Activated CD4-positive, alpha-beta T cell treated with anti-CD3 and anti-CD28 coated beads, Interleukin-2, amount 10 ng/mL, durations not matched to agents 7 days and 5 days (primary cell): Measurements from ENCODE around the gene LRRC4B. TPM values are rescaled to one million over a fixed set of nuclear protein-coding genes. Genes with fewer than 3 reads are reported as not detected.

Source experiments
- CTCF ChIA-PET: fragments of 350-600 bp; sonication (Branson Sonifier 250); formaldehyde crosslinking; loops from one replicate; lab custom pipeline; 2021; ENCODE audit warnings: antibody characterized with exemption; lab: Charles Lee
- POLR2A ChIA-PET: fragments of 350-600 bp; sonication (Branson Sonifier 250); formaldehyde crosslinking; loops from one replicate; lab custom pipeline; 2021; ENCODE audit warnings: antibody characterized with exemption; lab: Charles Lee
- DNase-seq: peaks from one replicate; pipeline ENCODE4 v3.0.0-alpha.2; 2020
- H3K27ac Mint-ChIP-seq: one replicate; pipeline ENCODE4 v1.8.0; 2021; ENCODE audit warnings: mild to moderate bottlenecking, moderate library complexity, mixed read lengths
- H3K27me3 Mint-ChIP-seq: one replicate; pipeline ENCODE4 v1.8.0; 2021; ENCODE audit warnings: mixed read lengths
- H3K36me3 Mint-ChIP-seq: one replicate; pipeline ENCODE4 v1.8.0; 2021; ENCODE audit warnings: low read depth, mixed read lengths
- H3K4me1 Mint-ChIP-seq: one replicate; pipeline ENCODE4 v1.8.0; 2021; ENCODE audit warnings: mixed read lengths
- H3K4me3 Mint-ChIP-seq: one replicate; pipeline ENCODE4 v1.8.0; 2021; ENCODE audit warnings: mild to moderate bottlenecking, moderate library complexity, mixed read lengths
- H3K9me3 Mint-ChIP-seq: one replicate; pipeline ENCODE4 v1.8.0; 2021; ENCODE audit warnings: mixed read lengths
- total RNA-seq, 2 experiments: library from RNA; stranded (reverse); gene quantifications; one replicate each; pipeline ENCODE4 v1.2.3, GENCODE V29; 2021

Gene LRRC4B
- total RNA-seq, 2 experiments from 2014 or later = not detected

GRCh38 chr19:50519006-50519575 is 49.1 kb downstream of the LRRC4B start:
- ChIA-PET CTCF (interaction anchor here (1.4 to 1.5 kb wide), 2 partner anchors 17 to 36 kb away, joined by 3 to 5 read pairs; no protein-coding TSS in a partner anchor), POLR2A (no interaction called here)
- DNase-seq = no peak
- no peak overlapping the region for H3K4me3 Mint-ChIP-seq
- peaks cover 2% of the 10 kb centered on the region for H3K27me3 Mint-ChIP-seq
- no peaks in the 10 kb centered on the region for H3K36me3 Mint-ChIP-seq
- H3K27ac Mint-ChIP-seq = no peak overlapping the region
- H3K4me1 Mint-ChIP-seq = no peaks in the 10 kb centered on the region
- H3K9me3 Mint-ChIP-seq = no peaks in the 10 kb centered on the region

- no peak for DNase-seq
- Mint-ChIP-seq H3K27me3 (peaks cover 2% of the 10 kb centered on the region), H3K9me3 (no peaks in the 10 kb centered on the region), H3K4me3 (no peak overlapping the region), H3K4me1 (no peaks in the 10 kb centered on the region), H3K36me3 (no peaks in the 10 kb centered on the region), H3K27ac (no peak overlapping the region)
- ChIA-PET CTCF (interaction anchor here (1.4 to 1.5 kb wide), 2 partner anchors 18 to 37 kb away, joined by 3 to 5 read pairs; no protein-coding TSS in a partner anchor), POLR2A (no interaction called here)
Measured at GRCh38 chr19:50518091-50519005, 49.9 kb downstream of the LRRC4B start.

GRCh38 chr19:50517704-50518075 is 50.5 kb downstream of the LRRC4B start:
- CTCF ChIA-PET = interaction anchor here (1.4 kb wide), 1 partner anchor 38 kb away, joined by 5 read pairs; no protein-coding TSS in a partner anchor
- POLR2A ChIA-PET = no interaction called here
- Mint-ChIP-seq H3K27ac (no peak overlapping the region), H3K27me3 (peaks cover 2% of the 10 kb centered on the region), H3K4me1 (no peaks in the 10 kb centered on the region), H3K4me3 (no peak overlapping the region), H3K9me3 (no peaks in the 10 kb centered on the region), H3K36me3 (no peaks in the 10 kb centered on the region)
- DNase-seq = no peak

GRCh38 chr19:50516964-50517703 is 51.1 kb downstream of the LRRC4B start:
- no peaks in the 10 kb centered on the region for H3K36me3 Mint-ChIP-seq
- no peaks in the 10 kb centered on the region for H3K4me1 Mint-ChIP-seq
- ChIA-PET CTCF (no interaction called here), POLR2A (no interaction called here)
- peaks cover 2% of the 10 kb centered on the region for H3K27me3 Mint-ChIP-seq
- H3K4me3 Mint-ChIP-seq = no peak overlapping the region
- H3K9me3 Mint-ChIP-seq = no peaks in the 10 kb centered on the region
- no peak overlapping the region for H3K27ac Mint-ChIP-seq
- no peak for DNase-seq

GRCh38 chr19:50516456-50516855 is 51.8 kb downstream of the LRRC4B start:
- peaks cover 4% of the 10 kb centered on the region for H3K4me1 Mint-ChIP-seq
- H3K9me3 Mint-ChIP-seq = no peaks in the 10 kb centered on the region
- H3K36me3 Mint-ChIP-seq = no peaks in the 10 kb centered on the region
- ChIA-PET POLR2A (no interaction called here), CTCF (no interaction called here)
- no peak for DNase-seq
- no peak overlapping the region for H3K4me3 Mint-ChIP-seq
- H3K27ac Mint-ChIP-seq = no peak overlapping the region
- peaks cover 2% of the 10 kb centered on the region for H3K27me3 Mint-ChIP-seq

GRCh38 chr19:50515168-50515561 is 53.1 kb downstream of the LRRC4B start:
- CTCF ChIA-PET = no interaction called here
- Mint-ChIP-seq H3K9me3 (no peaks in the 10 kb centered on the region), H3K27ac (no peak overlapping the region), H3K4me3 (no peak overlapping the region), H3K27me3 (peaks cover 2% of the 10 kb centered on the region), H3K36me3 (peaks cover 3% of the 10 kb centered on the region), H3K4me1 (peaks cover 13% of the 10 kb centered on the region)
- POLR2A ChIA-PET = no interaction called here
- no peak for DNase-seq

- POLR2A ChIA-PET = no interaction called here
- H3K36me3 Mint-ChIP-seq = peaks cover 3% of the 10 kb centered on the region
- peak overlapping the region; percentile 62 for H3K27ac Mint-ChIP-seq
- no peak overlapping the region for H3K4me3 Mint-ChIP-seq
- no peaks in the 10 kb centered on the region for H3K9me3 Mint-ChIP-seq
- CTCF ChIA-PET = no interaction called here
- DNase-seq = no peak
- peaks cover 2% of the 10 kb centered on the region for H3K27me3 Mint-ChIP-seq
- H3K4me1 Mint-ChIP-seq = peaks cover 14% of the 10 kb centered on the region
Measured at GRCh38 chr19:50514346-50515167, 53.7 kb downstream of the LRRC4B start.

- Mint-ChIP-seq H3K4me3 (peak within 1 kb of the TSS; percentile 8), H3K9me3 (no peaks in the 10 kb centered on the region), H3K27ac (peak within 1 kb of the TSS; percentile 80), H3K36me3 (peaks cover 7% of the 10 kb centered on the region), H3K4me1 (peaks cover 18% of the 10 kb centered on the region), H3K27me3 (peaks cover 2% of the 10 kb centered on the region)
- ChIA-PET CTCF (interaction anchor here (0.6 kb wide), 1 partner anchor 1083 kb away, joined by 3 read pairs; no protein-coding TSS in a partner anchor), POLR2A (no interaction called here)
- DNase-seq = no peak
Measured at GRCh38 chr19:50513746-50514345, 54.4 kb downstream of the LRRC4B start, which contains the start of gene ASPDH. TSS of gene ASPDH (minus strand) at chr19:50513913. CDS start at chr19:50513823, 90 bp downstream.

GRCh38 chr19:50512999-50513745 is 55.1 kb downstream of the LRRC4B start:
- POLR2A ChIA-PET = no interaction called here
- Mint-ChIP-seq H3K4me3 (peak overlapping the region; percentile 8), H3K4me1 (peaks cover 20% of the 10 kb centered on the region), H3K27me3 (peaks cover 2% of the 10 kb centered on the region), H3K36me3 (peaks cover 10% of the 10 kb centered on the region), H3K27ac (peak overlapping the region; percentile 80), H3K9me3 (no peaks in the 10 kb centered on the region)
- no peak for DNase-seq
- CTCF ChIA-PET = interaction anchor here (0.6 to 1.1 kb wide), 2 partner anchors 43 to 1082 kb away, joined by 3 read pairs; no protein-coding TSS in a partner anchor

GRCh38 chr19:50512112-50512998 is 55.9 kb downstream of the LRRC4B start:
- Mint-ChIP-seq H3K9me3 (no peaks in the 10 kb centered on the region), H3K4me3 (peak overlapping the region; percentile 98), H3K4me1 (peaks cover 20% of the 10 kb centered on the region), H3K27ac (no peak overlapping the region), H3K36me3 (peaks cover 10% of the 10 kb centered on the region), H3K27me3 (peaks cover 2% of the 10 kb centered on the region)
- no peak for DNase-seq
- POLR2A ChIA-PET = no interaction called here
- CTCF ChIA-PET = interaction anchor here (1.1 to 1.3 kb wide), 3 partner anchors 26 to 183 kb away, joined by 3 to 5 read pairs (median 4); partner anchors contain the start of gene KCNC3
